Colonic mucosa (tissue), 4 donors: ENCODE measurements around the gene ZSCAN1. TPM values are rescaled to one million over a fixed set of nuclear protein-coding genes. Genes with fewer than 3 reads are reported as not detected.

Experiments used
- DNase-seq: peaks from one replicate; pipeline ENCODE4 v3.0.0-alpha.2; 2020
- H3K27ac ChIP-seq: fragments of 200-600 bp; one replicate; pipeline ENCODE4 v1.8.0; 2021
- H3K27me3 ChIP-seq: fragments of 200-600 bp; one replicate; pipeline ENCODE4 v1.8.0; 2021
- H3K36me3 ChIP-seq: fragments of 200-600 bp; one replicate; pipeline ENCODE4 v1.8.0; 2021
- H3K4me1 ChIP-seq: fragments of 200-600 bp; one replicate; pipeline ENCODE4 v1.8.0; 2021; ENCODE audit warnings: mild to moderate bottlenecking
- H3K4me3 ChIP-seq: fragments of 200-600 bp; one replicate; pipeline ENCODE4 v1.8.0; 2021
- H3K9ac ChIP-seq, 2 donors: one replicate each; pipeline ENCODE4 v1.7.0; 2013; ENCODE audit warnings: control low read depth in 2 of 2, low read depth in 2 of 2, low read length in 2 of 2
- H3K9me3 ChIP-seq: fragments of 200-600 bp; one replicate; pipeline ENCODE4 v1.8.0; 2021
- intact Hi-C: fragments of 100-400 bp; cut with DNase I; formaldehyde crosslinking; loops from one replicate; pipeline ENCODE4 v1.14.1; 2022
- total RNA-seq, 2 donors: library from RNA; stranded (reverse); fragmentation: NEBNext Ultra II Directional in 1 of 2; extraction: Animal tissue kit (Norgen Biotek cat#: 25700) in 1 of 2; gene quantifications; one replicate each; pipeline ENCODE4 v1.2.1, GENCODE V29; 2021
- TF ChIP-seq, protein P1 (sequence below): fragments of 200-600 bp; IDR thresholded peaks from one replicate; pipeline ENCODE4 v1.8.0; 2022; ENCODE audit warnings: antibody characterized with exemption, mild to moderate bottlenecking
- donor health status: healthy.
- donor health status: DM: no; HTN: no; CAD: no.
- donor health status: DM: no; HTN: no; CAD: no.

ZSCAN1 gene
- total RNA-seq, 2 donors from 2014 or later: not detected

DNA sequence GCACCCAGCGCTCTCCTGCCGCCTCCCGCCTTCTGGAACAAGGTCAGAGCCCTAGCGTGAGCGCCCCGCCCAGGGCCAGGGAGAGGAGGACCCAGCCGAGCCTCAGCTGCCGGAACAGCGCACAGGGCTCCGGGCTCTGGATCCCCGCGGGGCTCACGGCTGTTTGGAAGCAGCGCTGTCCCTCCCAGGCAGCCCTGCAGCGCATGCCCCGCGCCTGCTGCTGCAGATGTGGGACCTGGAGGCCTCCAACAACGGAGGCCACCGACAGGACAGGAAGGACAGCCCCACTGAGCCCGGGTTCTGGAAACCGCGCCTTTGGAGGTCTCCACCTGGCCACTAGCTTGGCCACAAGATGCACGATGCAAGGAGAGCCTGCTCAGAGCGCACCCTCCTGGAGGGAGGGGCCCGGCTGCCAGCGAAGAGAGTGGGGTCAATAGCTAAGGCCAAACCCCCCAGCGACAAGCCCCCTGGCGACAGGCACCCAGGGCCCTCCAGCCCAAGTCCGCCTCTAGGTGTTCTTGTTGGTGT is 51.6 kb downstream of the ZSCAN1 start:
- H3K27me3 ChIP-seq: no peaks in the 10 kb centered on the region
- TF ChIP-seq, protein P1, sequence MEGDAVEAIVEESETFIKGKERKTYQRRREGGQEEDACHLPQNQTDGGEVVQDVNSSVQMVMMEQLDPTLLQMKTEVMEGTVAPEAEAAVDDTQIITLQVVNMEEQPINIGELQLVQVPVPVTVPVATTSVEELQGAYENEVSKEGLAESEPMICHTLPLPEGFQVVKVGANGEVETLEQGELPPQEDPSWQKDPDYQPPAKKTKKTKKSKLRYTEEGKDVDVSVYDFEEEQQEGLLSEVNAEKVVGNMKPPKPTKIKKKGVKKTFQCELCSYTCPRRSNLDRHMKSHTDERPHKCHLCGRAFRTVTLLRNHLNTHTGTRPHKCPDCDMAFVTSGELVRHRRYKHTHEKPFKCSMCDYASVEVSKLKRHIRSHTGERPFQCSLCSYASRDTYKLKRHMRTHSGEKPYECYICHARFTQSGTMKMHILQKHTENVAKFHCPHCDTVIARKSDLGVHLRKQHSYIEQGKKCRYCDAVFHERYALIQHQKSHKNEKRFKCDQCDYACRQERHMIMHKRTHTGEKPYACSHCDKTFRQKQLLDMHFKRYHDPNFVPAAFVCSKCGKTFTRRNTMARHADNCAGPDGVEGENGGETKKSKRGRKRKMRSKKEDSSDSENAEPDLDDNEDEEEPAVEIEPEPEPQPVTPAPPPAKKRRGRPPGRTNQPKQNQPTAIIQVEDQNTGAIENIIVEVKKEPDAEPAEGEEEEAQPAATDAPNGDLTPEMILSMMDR: no peak
- H3K4me3 ChIP-seq: no peak overlapping the region
- intact Hi-C loops: no loop called here
- DNase-seq: no peak
- H3K9ac ChIP-seq: no peak overlapping the region
- no peak overlapping the region for H3K27ac ChIP-seq
- H3K9me3 ChIP-seq: no peaks in the 10 kb centered on the region
- no peaks in the 10 kb centered on the region for H3K4me1 ChIP-seq
- no peaks in the 10 kb centered on the region for H3K36me3 ChIP-seq

GRCh38 chr19:58086825-58087710 is 53.2 kb downstream of the ZSCAN1 start:
- H3K27ac ChIP-seq: no peak overlapping the region
- TF ChIP-seq, protein P1: no peak
- no peaks in the 10 kb centered on the region for H3K36me3 ChIP-seq
- H3K4me1 ChIP-seq: no peaks in the 10 kb centered on the region
- DNase-seq: no peak
- H3K27me3 ChIP-seq: no peaks in the 10 kb centered on the region
- no peak overlapping the region for H3K4me3 ChIP-seq
- intact Hi-C loops: no loop called here
- H3K9me3 ChIP-seq: no peaks in the 10 kb centered on the region
- H3K9ac ChIP-seq: no peak overlapping the region

GRCh38 chr19:58088521-58089052 is 54.8 kb downstream of the ZSCAN1 start:
- TF ChIP-seq, protein P1: no peak
- no peak for DNase-seq
- Histone ChIP-seq H3K27ac (no peak overlapping the region), H3K4me1 (no peaks in the 10 kb centered on the region), H3K9me3 (no peaks in the 10 kb centered on the region), H3K27me3 (no peaks in the 10 kb centered on the region), H3K4me3 (no peak overlapping the region), H3K36me3 (no peaks in the 10 kb centered on the region), H3K9ac (no peak overlapping the region)
- intact Hi-C loops: no loop called here

- DNase-seq: no peak
- H3K36me3 ChIP-seq: no peaks in the 10 kb centered on the region
These were observed 56.0 kb downstream of the ZSCAN1 start for GRCh38 chr19:58089846-58090245.

DNA sequence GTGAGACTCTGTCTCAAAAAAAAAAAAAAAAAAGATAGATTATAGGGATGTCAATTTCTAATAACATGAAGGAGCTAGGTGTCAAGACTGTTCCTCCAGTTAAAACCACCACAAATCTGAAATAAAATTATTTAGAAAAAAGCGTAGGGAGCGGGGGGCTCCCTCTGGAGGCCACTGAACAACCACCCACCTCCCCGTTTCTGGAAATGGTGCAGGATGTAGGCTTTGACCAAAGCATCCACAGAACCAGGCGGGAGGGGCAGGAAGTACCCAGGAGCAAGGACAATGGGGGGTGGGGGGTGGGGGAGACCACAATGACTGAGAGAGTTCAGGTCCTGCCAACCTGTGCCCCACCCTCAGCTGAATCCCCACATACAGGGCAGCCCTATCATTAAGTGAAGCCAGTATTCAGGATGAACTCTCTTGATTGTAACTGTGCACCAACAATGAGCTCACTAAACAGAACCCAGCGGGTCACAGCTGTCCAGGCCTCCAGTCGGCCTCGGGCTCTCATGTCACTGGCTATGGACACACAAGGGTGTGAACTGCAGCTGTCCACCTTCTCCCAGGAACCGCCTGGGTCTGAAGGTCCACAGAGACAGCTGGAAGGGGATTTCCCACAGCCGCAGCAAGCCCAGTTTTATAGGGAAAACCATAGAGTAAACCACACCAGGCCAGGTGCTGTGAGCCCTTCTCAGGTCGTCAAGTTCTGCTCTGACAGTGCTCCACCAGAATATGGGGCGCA is 57.6 kb downstream of the ZSCAN1 start:
- intact Hi-C loops: no loop called here
- Histone ChIP-seq H3K9me3 (no peaks in the 10 kb centered on the region), H3K27ac (no peak overlapping the region), H3K9ac (no peak overlapping the region), H3K4me3 (no peak overlapping the region), H3K36me3 (no peaks in the 10 kb centered on the region), H3K4me1 (no peaks in the 10 kb centered on the region), H3K27me3 (no peaks in the 10 kb centered on the region)
- no peak for DNase-seq
- TF ChIP-seq, protein P1: no peak

More at GRCh38 chr19:58089846-58090245, 56.0 kb downstream of the ZSCAN1 start:
- intact Hi-C loops: no loop called here
- H3K9me3 ChIP-seq: no peaks in the 10 kb centered on the region
- no peak overlapping the region for H3K27ac ChIP-seq
- TF ChIP-seq, protein P1: no peak
- H3K27me3 ChIP-seq: no peaks in the 10 kb centered on the region
- H3K9ac ChIP-seq: no peak overlapping the region
- no peak overlapping the region for H3K4me3 ChIP-seq
- no peaks in the 10 kb centered on the region for H3K4me1 ChIP-seq
